ENCODE data around the gene SMIM28.

DNA sequence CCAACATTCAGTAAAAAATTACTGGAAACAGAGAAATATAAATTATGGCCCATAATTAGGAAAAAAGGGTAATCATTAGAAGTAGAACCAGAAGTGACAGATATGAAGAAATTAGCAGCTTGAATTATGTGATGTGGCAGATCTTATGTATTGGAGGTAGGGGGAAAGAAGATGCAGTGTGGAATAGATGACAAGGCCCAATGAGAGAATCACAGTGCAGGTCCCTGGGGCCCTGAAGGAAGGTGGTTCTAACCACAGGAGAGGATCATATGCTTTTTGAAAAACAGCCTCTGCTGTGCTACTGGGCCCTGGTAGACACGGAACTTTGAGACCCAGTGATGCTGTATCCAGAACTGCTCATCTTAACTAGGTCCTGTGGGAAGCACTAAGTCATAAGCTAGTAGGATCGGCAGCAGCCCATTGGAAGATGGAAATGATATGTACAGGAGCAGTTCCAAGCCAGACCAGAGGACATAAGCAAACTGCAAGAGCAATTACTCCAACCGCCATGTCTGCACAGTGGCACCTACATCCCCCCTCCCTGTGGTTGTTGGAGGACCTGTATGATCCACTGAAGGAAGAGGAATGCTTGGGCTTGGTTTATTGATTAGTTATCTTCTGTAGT lies 40.5 kb downstream of the SMIM28 start:
- TF ChIP-seq, protein P1, sequence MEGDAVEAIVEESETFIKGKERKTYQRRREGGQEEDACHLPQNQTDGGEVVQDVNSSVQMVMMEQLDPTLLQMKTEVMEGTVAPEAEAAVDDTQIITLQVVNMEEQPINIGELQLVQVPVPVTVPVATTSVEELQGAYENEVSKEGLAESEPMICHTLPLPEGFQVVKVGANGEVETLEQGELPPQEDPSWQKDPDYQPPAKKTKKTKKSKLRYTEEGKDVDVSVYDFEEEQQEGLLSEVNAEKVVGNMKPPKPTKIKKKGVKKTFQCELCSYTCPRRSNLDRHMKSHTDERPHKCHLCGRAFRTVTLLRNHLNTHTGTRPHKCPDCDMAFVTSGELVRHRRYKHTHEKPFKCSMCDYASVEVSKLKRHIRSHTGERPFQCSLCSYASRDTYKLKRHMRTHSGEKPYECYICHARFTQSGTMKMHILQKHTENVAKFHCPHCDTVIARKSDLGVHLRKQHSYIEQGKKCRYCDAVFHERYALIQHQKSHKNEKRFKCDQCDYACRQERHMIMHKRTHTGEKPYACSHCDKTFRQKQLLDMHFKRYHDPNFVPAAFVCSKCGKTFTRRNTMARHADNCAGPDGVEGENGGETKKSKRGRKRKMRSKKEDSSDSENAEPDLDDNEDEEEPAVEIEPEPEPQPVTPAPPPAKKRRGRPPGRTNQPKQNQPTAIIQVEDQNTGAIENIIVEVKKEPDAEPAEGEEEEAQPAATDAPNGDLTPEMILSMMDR (IDR thresholded peaks at IDR 0.05; ENCODE audit: low read depth, low read length, poor library complexity, severe bottlenecking): no peak
- TF ChIP-seq EZH2phosphoT487 (IDR thresholded peaks at IDR 0.05; ENCODE audit: borderline replicate concordance, low read length): no peak
